Cardiac muscle cell (in vitro differentiated cells and primary cell): ENCODE results near the gene EBF3. TPM values are rescaled to one million over a fixed set of nuclear protein-coding genes. Genes with fewer than 3 reads are reported as not detected.

ENCODE experiments used
- DNase-seq, 2 donors: peaks; one replicate each; pipeline versions ENCODE4 v3.0.0 to v3.0.0-alpha.2; 2010 to 2017; ENCODE audit warnings: low read depth in 1 of 2, low spot score in 1 of 2
- H3K27ac ChIP-seq: fragments of 200-600 bp; sonication (generic); 2 replicates; pipeline ENCODE4 v1.5.1; 2016
- H3K27me3 ChIP-seq: fragments of 200-600 bp; sonication (generic); 2 replicates; pipeline ENCODE4 v1.6.0; 2016; ENCODE audit warnings: control low read depth
- H3K36me3 ChIP-seq: fragments of 200-600 bp; sonication (generic); 2 replicates; pipeline ENCODE4 v1.5.1; 2016; ENCODE audit warnings: control low read depth
- H3K4me1 ChIP-seq: fragments of 200-600 bp; sonication (generic); 2 replicates; pipeline ENCODE4 v1.8.1; 2017; ENCODE audit warnings: low read depth, mild to moderate bottlenecking, mixed run types
- H3K4me3 ChIP-seq: fragments of 200-600 bp; sonication (generic); 2 replicates; pipeline ENCODE4 v1.5.1; 2016; ENCODE audit warnings: mild to moderate bottlenecking
- H3K9me3 ChIP-seq: fragments of 200-600 bp; sonication (generic); 2 replicates; pipeline ENCODE4 v1.5.1; 2017; ENCODE audit warnings: low read depth, mild to moderate bottlenecking, control low read depth
- CTCF ChIP-seq: IDR thresholded peaks from 2 replicates; pipeline ENCODE4 v1.5.1; 2012; ENCODE audit warnings: low read depth, mild to moderate bottlenecking, low read length
- polyA plus RNA-seq: library from polyadenylated mRNA; unstranded; fragments of >200 nt; fragmentation: Nextera tagmentation; extraction: Ambion mirVana; gene quantifications from 2 replicates; pipeline ENCODE4 v1.2.1, GENCODE V29; 2016
- total RNA-seq: library from RNA; depleted of rRNA; stranded (reverse); fragments of >200 nt; gene quantifications from 2 replicates; pipeline ENCODE4 v1.2.3, GENCODE V29; 2016

Gene EBF3
- total and polyA plus RNA-seq, 2 experiments from 2014 or later = 0.61 to 2.8 TPM

- TF ChIP-seq CTCF = no peak
- no peak overlapping the region for H3K27ac ChIP-seq
- H3K4me1 ChIP-seq = peaks cover 9% of the 10 kb centered on the region
- no peaks in the 10 kb centered on the region for H3K9me3 ChIP-seq
- H3K4me3 ChIP-seq = no peak overlapping the region
- no peak for DNase-seq
- H3K36me3 ChIP-seq = no peaks in the 10 kb centered on the region
- peaks cover 79% of the 10 kb centered on the region for H3K27me3 ChIP-seq
These were observed 9.6 kb upstream of the EBF3 start for GRCh38 chr10:129973674-129974059.

- Histone ChIP-seq H3K4me1 (peaks cover 9% of the 10 kb centered on the region), H3K4me3 (no peak overlapping the region), H3K27ac (no peak overlapping the region), H3K27me3 (peaks cover 85% of the 10 kb centered on the region), H3K36me3 (no peaks in the 10 kb centered on the region), H3K9me3 (no peaks in the 10 kb centered on the region)
- TF ChIP-seq CTCF = no peak
- DNase-seq = no peak
These were observed 9.0 kb upstream of the EBF3 start for GRCh38 chr10:129972966-129973673.

- no peak for TF ChIP-seq CTCF
- DNase-seq = peak in 1 of 2 donors; percentile 35
- Histone ChIP-seq H3K27ac (no peak overlapping the region), H3K9me3 (no peaks in the 10 kb centered on the region), H3K4me3 (peak overlapping the region; percentile 19), H3K4me1 (peaks cover 9% of the 10 kb centered on the region), H3K27me3 (peaks cover 92% of the 10 kb centered on the region), H3K36me3 (no peaks in the 10 kb centered on the region)
These were observed 8.3 kb upstream of the EBF3 start for GRCh38 chr10:129972145-129972965.

- Histone ChIP-seq H3K9me3 (no peaks in the 10 kb centered on the region), H3K4me1 (peaks cover 11% of the 10 kb centered on the region), H3K27ac (no peak overlapping the region), H3K27me3 (peaks cover 98% of the 10 kb centered on the region), H3K4me3 (peak overlapping the region; percentile 37), H3K36me3 (no peaks in the 10 kb centered on the region)
- peak; percentile 79 to 86 for DNase-seq
- TF ChIP-seq CTCF = peak; percentile 27
These were observed 7.5 kb upstream of the EBF3 start for GRCh38 chr10:129971381-129972144.
